ENCODE measurements around the gene DDX56. TPM values are rescaled to one million over a fixed set of nuclear protein-coding genes. Genes with fewer than 3 reads are reported as not detected.

The DDX56 gene
- total and polyA plus RNA-seq, 2 of the 13 experiments (the other 11 are each of a cell fraction or from before 2014, with no cell fraction given) = 82.6 to 120 TPM

DNA sequence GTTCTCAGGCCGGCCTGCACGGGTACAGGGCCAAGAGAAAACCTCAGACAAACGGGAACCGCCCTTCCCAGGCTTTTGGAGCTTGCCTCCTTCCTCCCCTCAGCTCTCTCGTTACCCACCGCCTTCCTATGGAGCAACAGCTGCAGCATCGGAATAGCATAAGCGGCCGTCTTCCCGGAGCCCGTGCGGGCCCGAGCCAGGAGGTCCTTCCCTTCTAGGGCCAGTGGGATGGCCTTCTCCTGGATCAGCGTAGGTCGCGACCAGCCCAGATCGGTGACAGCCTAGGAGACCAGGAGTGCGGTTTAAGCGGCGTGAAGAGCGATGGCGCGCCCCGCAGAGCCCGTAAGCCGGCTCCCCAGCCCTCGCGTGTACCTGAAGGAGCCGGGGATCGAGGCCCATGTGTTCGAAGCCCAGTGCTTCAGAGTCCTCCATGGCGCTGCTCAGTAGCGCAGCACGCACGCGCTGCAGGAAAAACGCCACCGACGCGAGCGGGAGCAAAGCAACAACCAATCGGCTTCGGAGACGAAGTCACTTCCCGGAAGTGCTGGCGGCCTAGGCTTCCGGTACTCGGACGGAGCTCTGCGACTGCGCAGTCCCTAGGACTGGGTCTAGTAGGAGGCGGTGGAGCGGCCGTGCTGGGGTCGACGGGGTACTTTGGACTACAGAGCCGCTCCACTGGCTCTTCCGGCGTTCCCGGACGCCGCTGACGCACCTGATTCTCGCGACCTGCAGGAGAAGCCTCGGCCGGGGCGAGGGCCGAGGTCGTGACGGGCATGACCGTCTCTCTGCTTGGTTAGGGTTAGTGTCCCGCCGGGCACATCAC, at the start of gene DDX56 (continued):
- TF ChIP-seq, protein P1, sequence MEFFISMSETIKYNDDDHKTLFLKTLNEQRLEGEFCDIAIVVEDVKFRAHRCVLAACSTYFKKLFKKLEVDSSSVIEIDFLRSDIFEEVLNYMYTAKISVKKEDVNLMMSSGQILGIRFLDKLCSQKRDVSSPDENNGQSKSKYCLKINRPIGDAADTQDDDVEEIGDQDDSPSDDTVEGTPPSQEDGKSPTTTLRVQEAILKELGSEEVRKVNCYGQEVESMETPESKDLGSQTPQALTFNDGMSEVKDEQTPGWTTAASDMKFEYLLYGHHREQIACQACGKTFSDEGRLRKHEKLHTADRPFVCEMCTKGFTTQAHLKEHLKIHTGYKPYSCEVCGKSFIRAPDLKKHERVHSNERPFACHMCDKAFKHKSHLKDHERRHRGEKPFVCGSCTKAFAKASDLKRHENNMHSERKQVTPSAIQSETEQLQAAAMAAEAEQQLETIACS (CRISPR knock-in tag; IDR thresholded peaks at IDR 0.05) = peak; percentile 71
- TF ChIP-seq RXRB (CRISPR knock-in tag; IDR thresholded peaks at IDR 0.05; ENCODE audit: borderline replicate concordance) (peak; percentile 63), ZSCAN29 (CRISPR knock-in tag; conservative IDR thresholded peaks at IDR 0.05) (no peak), ZNF75D (CRISPR knock-in tag; IDR thresholded peaks at IDR 0.05; ENCODE audit: borderline replicate concordance) (no peak), NFIC (IDR thresholded peaks at IDR 0.05; ENCODE audit: low read length) (no peak), FOXJ3 (CRISPR knock-in tag; IDR thresholded peaks at IDR 0.05; ENCODE audit: borderline replicate concordance) (peak; percentile 72; the same call in 1 of the 2 replicates), ZNF674 (CRISPR knock-in tag; IDR thresholded peaks at IDR 0.05; ENCODE audit: low read depth) (no peak), ZNF550 (CRISPR knock-in tag; IDR thresholded peaks at IDR 0.05; ENCODE audit: borderline replicate concordance) (no peak), ZNF382 (CRISPR knock-in tag; IDR thresholded peaks at IDR 0.05; ENCODE audit: borderline replicate concordance) (no peak), ZNF17 (CRISPR knock-in tag; IDR thresholded peaks at IDR 0.05) (no peak), TEAD2 (CRISPR knock-in tag; IDR thresholded peaks at IDR 0.05) (peak; percentile 60; the same call in 1 of the 2 replicates), HOXD1 (CRISPR knock-in tag; IDR thresholded peaks at IDR 0.05) (peak; percentile 92), CAMTA2 (CRISPR knock-in tag; IDR thresholded peaks at IDR 0.05; ENCODE audit: borderline replicate concordance) (no peak)
- TF ChIP-seq, protein P2, sequence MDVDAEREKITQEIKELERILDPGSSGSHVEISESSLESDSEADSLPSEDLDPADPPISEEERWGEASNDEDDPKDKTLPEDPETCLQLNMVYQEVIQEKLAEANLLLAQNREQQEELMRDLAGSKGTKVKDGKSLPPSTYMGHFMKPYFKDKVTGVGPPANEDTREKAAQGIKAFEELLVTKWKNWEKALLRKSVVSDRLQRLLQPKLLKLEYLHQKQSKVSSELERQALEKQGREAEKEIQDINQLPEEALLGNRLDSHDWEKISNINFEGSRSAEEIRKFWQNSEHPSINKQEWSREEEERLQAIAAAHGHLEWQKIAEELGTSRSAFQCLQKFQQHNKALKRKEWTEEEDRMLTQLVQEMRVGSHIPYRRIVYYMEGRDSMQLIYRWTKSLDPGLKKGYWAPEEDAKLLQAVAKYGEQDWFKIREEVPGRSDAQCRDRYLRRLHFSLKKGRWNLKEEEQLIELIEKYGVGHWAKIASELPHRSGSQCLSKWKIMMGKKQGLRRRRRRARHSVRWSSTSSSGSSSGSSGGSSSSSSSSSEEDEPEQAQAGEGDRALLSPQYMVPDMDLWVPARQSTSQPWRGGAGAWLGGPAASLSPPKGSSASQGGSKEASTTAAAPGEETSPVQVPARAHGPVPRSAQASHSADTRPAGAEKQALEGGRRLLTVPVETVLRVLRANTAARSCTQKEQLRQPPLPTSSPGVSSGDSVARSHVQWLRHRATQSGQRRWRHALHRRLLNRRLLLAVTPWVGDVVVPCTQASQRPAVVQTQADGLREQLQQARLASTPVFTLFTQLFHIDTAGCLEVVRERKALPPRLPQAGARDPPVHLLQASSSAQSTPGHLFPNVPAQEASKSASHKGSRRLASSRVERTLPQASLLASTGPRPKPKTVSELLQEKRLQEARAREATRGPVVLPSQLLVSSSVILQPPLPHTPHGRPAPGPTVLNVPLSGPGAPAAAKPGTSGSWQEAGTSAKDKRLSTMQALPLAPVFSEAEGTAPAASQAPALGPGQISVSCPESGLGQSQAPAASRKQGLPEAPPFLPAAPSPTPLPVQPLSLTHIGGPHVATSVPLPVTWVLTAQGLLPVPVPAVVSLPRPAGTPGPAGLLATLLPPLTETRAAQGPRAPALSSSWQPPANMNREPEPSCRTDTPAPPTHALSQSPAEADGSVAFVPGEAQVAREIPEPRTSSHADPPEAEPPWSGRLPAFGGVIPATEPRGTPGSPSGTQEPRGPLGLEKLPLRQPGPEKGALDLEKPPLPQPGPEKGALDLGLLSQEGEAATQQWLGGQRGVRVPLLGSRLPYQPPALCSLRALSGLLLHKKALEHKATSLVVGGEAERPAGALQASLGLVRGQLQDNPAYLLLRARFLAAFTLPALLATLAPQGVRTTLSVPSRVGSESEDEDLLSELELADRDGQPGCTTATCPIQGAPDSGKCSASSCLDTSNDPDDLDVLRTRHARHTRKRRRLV (CRISPR knock-in tag; IDR thresholded peaks at IDR 0.05) = peak; percentile 32; the same call in 1 of the 2 replicates
- TF ChIP-seq, protein P3, sequence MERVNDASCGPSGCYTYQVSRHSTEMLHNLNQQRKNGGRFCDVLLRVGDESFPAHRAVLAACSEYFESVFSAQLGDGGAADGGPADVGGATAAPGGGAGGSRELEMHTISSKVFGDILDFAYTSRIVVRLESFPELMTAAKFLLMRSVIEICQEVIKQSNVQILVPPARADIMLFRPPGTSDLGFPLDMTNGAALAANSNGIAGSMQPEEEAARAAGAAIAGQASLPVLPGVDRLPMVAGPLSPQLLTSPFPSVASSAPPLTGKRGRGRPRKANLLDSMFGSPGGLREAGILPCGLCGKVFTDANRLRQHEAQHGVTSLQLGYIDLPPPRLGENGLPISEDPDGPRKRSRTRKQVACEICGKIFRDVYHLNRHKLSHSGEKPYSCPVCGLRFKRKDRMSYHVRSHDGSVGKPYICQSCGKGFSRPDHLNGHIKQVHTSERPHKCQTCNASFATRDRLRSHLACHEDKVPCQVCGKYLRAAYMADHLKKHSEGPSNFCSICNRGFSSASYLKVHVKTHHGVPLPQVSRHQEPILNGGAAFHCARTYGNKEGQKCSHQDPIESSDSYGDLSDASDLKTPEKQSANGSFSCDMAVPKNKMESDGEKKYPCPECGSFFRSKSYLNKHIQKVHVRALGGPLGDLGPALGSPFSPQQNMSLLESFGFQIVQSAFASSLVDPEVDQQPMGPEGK (CRISPR knock-in tag; IDR thresholded peaks at IDR 0.05) = peak; percentile 36; the same call in 1 of the 2 replicates
- TF ChIP-seq, protein P4, sequence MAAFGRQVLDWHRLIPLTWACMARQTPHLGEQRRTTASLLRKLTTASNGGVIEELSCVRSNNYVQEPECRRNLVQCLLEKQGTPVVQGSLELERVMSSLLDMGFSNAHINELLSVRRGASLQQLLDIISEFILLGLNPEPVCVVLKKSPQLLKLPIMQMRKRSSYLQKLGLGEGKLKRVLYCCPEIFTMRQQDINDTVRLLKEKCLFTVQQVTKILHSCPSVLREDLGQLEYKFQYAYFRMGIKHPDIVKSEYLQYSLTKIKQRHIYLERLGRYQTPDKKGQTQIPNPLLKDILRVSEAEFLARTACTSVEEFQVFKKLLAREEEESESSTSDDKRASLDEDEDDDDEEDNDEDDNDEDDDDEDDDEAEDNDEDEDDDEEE (CRISPR knock-in tag; IDR thresholded peaks at IDR 0.05) = peak; percentile 87; the same call in 1 of the 2 replicates
- TF ChIP-seq, protein P5, sequence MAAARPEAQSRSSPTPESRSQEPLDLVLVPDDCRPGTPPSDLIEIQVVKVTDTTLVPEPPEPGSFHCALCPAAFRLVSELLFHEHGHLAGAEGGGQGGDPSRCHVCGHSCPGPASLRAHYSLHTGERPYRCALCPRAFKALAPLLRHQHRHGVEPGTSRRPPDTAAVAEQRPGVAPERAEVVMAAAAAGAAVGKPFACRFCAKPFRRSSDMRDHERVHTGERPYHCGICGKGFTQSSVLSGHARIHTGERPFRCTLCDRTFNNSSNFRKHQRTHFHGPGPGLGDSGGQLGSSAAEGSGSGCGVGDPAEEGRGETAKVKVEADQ (CRISPR knock-in tag; IDR thresholded peaks at IDR 0.05; ENCODE audit: borderline replicate concordance) = peak; percentile 84
- TF ChIP-seq, protein P6, sequence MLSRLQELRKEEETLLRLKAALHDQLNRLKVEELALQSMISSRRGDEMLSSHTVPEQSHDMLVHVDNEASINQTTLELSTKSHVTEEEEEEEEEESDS (CRISPR knock-in tag; IDR thresholded peaks at IDR 0.05; ENCODE audit: borderline replicate concordance) = peak; percentile 31; the same call in 1 of the 2 replicates

Data from HepG2 (cell line).